Liver (tissue), 3 donors: ENCODE measurements around the gene PACSIN2.

ENCODE experiments used
- CTCF ChIP-seq: fragments of 150-350 bp; IDR thresholded peaks from 2 replicates; pipeline ENCODE4 v1.5.1; 2017; ENCODE audit warnings: improper control_type of control experiment, low read depth, low read length; ENCODE audit not compliant: missing input control
- EGR1 ChIP-seq, 2 donors: IDR thresholded peaks; 2 replicates each; pipeline ENCODE4 v1.6.1; 2016 to 2018; ENCODE audit warnings: antibody characterized with exemption in 2 of 2, low read depth in 2 of 2
- NR2F2 ChIP-seq: IDR thresholded peaks from 2 replicates; pipeline ENCODE4 v1.6.1; 2016; ENCODE audit warnings: antibody characterized with exemption
- RAD21 ChIP-seq, 2 donors: IDR thresholded peaks; 2 replicates each; pipeline ENCODE4 v1.6.1; 2016; ENCODE audit warnings: antibody characterized with exemption in 2 of 2, mild to moderate bottlenecking in 2 of 2
- REST ChIP-seq: IDR thresholded peaks from 2 replicates; pipeline ENCODE4 v1.6.1; 2016; ENCODE audit warnings: antibody characterized with exemption, mild to moderate bottlenecking
- ZBTB33 ChIP-seq: IDR thresholded peaks from 2 replicates; pipeline ENCODE4 v1.6.1; 2016; ENCODE audit warnings: antibody characterized with exemption
- donor health status: healthy.
- donor health status: healthy.

GRCh38 chr22:42884616-42885375 is 130.2 kb downstream of the PACSIN2 start:
- TF ChIP-seq CTCF (no peak), REST (no peak), ZBTB33 (no peak), NR2F2 (no peak), EGR1 (IDR thresholded peaks at IDR 0.05; ENCODE audit: low read depth in 2 of 2) (no peak), RAD21 (IDR thresholded peaks at IDR 0.05) (no peak)
